Panc1 (cell line): ENCODE data around the gene FUOM. TPM values are rescaled to one million over a fixed set of nuclear protein-coding genes. Genes with fewer than 3 reads are reported as not detected.

Experiments used
- ATAC-seq: fragments of 200-7000 bp; cut with Tn5 transposase; 2 replicates; pipeline ENCODE4 v1.9.1; 2020; ENCODE audit warnings: mild to moderate bottlenecking, moderate library complexity
- BruUV-seq: library from RNA; stranded (reverse); fragments of 400-500 nt; replicated peaks from 2 replicates; lab custom pipeline; 2021; lab: Mats Ljungman, UMichigan
- CTCF ChIA-PET: fragments of 300-600 bp; sonication (Branson Sonifier 250); formaldehyde crosslinking; loops from one replicate; lab custom pipeline; 2022; ENCODE audit warnings: antibody characterized with exemption; lab: Charles Lee
- POLR2A ChIA-PET: fragments of 300-600 bp; sonication (Branson Sonifier 250); formaldehyde crosslinking; loops from one replicate; lab custom pipeline; 2022; ENCODE audit warnings: antibody characterized with exemption; lab: Charles Lee
- DNase-seq: peaks from one replicate; pipeline ENCODE4 v3.0.0-alpha.2; 2010; ENCODE audit warnings: low read depth, low spot score
- H3K27ac ChIP-seq: 2 replicates; pipeline ENCODE4 v1.5.1; 2011; ENCODE audit warnings: mild to moderate bottlenecking, low read length, inconsistent platforms
- H3K27me3 ChIP-seq: fragments of 200-500 bp; sonication (Bioruptor generic); 2 replicates; pipeline ENCODE4 v1.6.0; 2014; ENCODE audit warnings: low read length, inconsistent platforms; ENCODE audit not compliant: control insufficient read depth, insufficient read depth
- H3K36me3 ChIP-seq: fragments of 200-500 bp; sonication (Bioruptor generic); 2 replicates; pipeline ENCODE4 v1.5.1; 2014; ENCODE audit warnings: inconsistent platforms, mild to moderate bottlenecking, low read length, moderate library complexity; ENCODE audit not compliant: control insufficient read depth, insufficient read depth
- H3K4me1 ChIP-seq: 2 replicates; pipeline ENCODE4 v1.5.1; 2011; ENCODE audit warnings: inconsistent platforms, mild to moderate bottlenecking, low read length, moderate library complexity; ENCODE audit not compliant: control insufficient read depth, insufficient read depth
- H3K4me3 ChIP-seq, 2 experiments: 2 replicates each; pipeline ENCODE4 v1.5.1; 2011 to 2012; ENCODE audit warnings: low read depth in 2 of 2, low read length in 2 of 2, mild to moderate bottlenecking in 2 of 2, inconsistent platforms in 1 of 2, moderate library complexity in 1 of 2
- H3K9me3 ChIP-seq: fragments of 200-500 bp; sonication (Bioruptor generic); 2 replicates; pipeline ENCODE4 v1.5.1; 2014; ENCODE audit warnings: low read depth, mild to moderate bottlenecking, inconsistent platforms, low read length, moderate library complexity; ENCODE audit not compliant: control insufficient read depth, insufficient read depth
- POLR2AphosphoS5 ChIP-seq: IDR thresholded peaks from 2 replicates; pipeline ENCODE4 v1.6.1; 2012; ENCODE audit warnings: mild to moderate bottlenecking, low read depth, low read length, moderate library complexity
- REST ChIP-seq, 2 experiments: IDR thresholded peaks; 2 replicates each; pipeline ENCODE4 v1.6.1; 2011 to 2012; ENCODE audit warnings: low read depth in 2 of 2, control low read depth in 1 of 2, low read length in 1 of 2, mild to moderate bottlenecking in 1 of 2, moderate library complexity in 1 of 2; ENCODE audit not compliant: insufficient read depth in 1 of 2
- SIN3A ChIP-seq: IDR thresholded peaks from 2 replicates; pipeline ENCODE4 v1.6.1; 2012; ENCODE audit warnings: low read depth, mild to moderate bottlenecking, low read length, moderate library complexity, borderline replicate concordance; ENCODE audit not compliant: insufficient read depth
- TCF7L2 ChIP-seq: IDR thresholded peaks from 2 replicates; pipeline ENCODE4 v1.6.1; 2011; ENCODE audit warnings: mild to moderate bottlenecking, low read depth, low read length, inconsistent platforms
- in situ Hi-C: cut with HindIII; loops from 2 replicates; pipeline ENCODE4 v1.10.0; 2016; ENCODE audit warnings: low sequenced_read_pairs, low pct_unique_long_range_greater_than_20kb
- intact Hi-C: fragments of 100-400 bp; cut with micrococcal nuclease; formaldehyde crosslinking; loops from one replicate; pipeline ENCODE4 v1.10.0; 2022; ENCODE audit not compliant: unreplicated experiment
- total RNA-seq: library from RNA; stranded (reverse); gene quantifications from one replicate; pipeline ENCODE4 v1.2.1, GENCODE V29; 2021; ENCODE audit not compliant: unreplicated experiment
- TF ChIP-seq, protein P1 (sequence below): fragments of 450-650 bp; IDR thresholded peaks from 2 replicates; pipeline ENCODE4 v1.5.1; 2017; ENCODE audit warnings: mild to moderate bottlenecking

FUOM gene
- total RNA-seq, 1 experiment from 2014 or later: 39.6 TPM

- H3K4me3 ChIP-seq: peak overlapping the region; percentile 90 to 97
- peaks cover 4% of the 10 kb centered on the region; the same call in 1 of the 2 replicates for H3K36me3 ChIP-seq
- CTCF ChIA-PET: no interaction called here
- intact Hi-C loops (no loop called here), in situ Hi-C loops (no loop called here)
- peak; percentile 56 for ATAC-seq
- TF ChIP-seq TCF7L2 (no peak), SIN3A (no peak), POLR2AphosphoS5 (no peak), REST (IDR thresholded peaks at IDR 0.05; ENCODE audit: insufficient read depth in 1 of 2, low read depth in 2 of 2, low read length in 1 of 2) (no peak)
- TF ChIP-seq, protein P1, sequence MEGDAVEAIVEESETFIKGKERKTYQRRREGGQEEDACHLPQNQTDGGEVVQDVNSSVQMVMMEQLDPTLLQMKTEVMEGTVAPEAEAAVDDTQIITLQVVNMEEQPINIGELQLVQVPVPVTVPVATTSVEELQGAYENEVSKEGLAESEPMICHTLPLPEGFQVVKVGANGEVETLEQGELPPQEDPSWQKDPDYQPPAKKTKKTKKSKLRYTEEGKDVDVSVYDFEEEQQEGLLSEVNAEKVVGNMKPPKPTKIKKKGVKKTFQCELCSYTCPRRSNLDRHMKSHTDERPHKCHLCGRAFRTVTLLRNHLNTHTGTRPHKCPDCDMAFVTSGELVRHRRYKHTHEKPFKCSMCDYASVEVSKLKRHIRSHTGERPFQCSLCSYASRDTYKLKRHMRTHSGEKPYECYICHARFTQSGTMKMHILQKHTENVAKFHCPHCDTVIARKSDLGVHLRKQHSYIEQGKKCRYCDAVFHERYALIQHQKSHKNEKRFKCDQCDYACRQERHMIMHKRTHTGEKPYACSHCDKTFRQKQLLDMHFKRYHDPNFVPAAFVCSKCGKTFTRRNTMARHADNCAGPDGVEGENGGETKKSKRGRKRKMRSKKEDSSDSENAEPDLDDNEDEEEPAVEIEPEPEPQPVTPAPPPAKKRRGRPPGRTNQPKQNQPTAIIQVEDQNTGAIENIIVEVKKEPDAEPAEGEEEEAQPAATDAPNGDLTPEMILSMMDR: peak; percentile 97
- H3K9me3 ChIP-seq: no peaks in the 10 kb centered on the region
- TSS peak; percentile 63 for BruUV-seq
- POLR2A ChIA-PET: no interaction called here
- DNase-seq: no peak
- H3K27me3 ChIP-seq: no peaks in the 10 kb centered on the region
- peaks cover 13% of the 10 kb centered on the region; the same call in 1 of the 2 replicates for H3K4me1 ChIP-seq
- H3K27ac ChIP-seq: peak overlapping the region; percentile 85
These were observed 49.9 kb downstream of the FUOM start for GRCh38 chr10:133307776-133308420.

DNA sequence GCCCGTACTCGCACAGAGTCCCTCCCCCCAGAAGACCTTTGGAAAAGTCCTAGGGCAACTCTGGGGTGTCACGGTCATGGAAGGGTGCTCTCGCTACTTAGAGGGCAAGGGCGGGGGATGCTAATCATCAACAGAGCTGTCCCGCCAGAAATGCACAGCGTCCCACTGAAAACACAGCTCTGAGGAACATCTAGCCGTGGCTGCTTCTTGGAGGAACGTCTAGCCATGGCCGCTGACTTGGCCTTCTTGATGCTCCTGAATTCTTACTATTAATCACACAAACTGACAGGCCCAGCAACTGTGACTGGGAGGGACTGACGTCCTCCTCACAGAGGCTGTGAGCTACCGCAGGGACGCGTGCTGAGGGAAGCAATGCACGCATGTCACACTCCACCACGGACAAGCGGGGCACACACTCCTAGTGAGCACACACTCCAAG is 50.9 kb downstream of the FUOM start:
- H3K4me1 ChIP-seq: peaks cover 13% of the 10 kb centered on the region; the same call in 1 of the 2 replicates
- ChIA-PET POLR2A (no interaction called here), CTCF (no interaction called here)
- H3K36me3 ChIP-seq: peaks cover 4% of the 10 kb centered on the region; the same call in 1 of the 2 replicates
- peak overlapping the region in 1 of 2 experiments; percentile 90; a peak in 1 of 4 replicates for H3K4me3 ChIP-seq
- BruUV-seq: no TSS peak
- no peak for TF ChIP-seq TCF7L2
- no peak overlapping the region for H3K27ac ChIP-seq
- no peak for ATAC-seq
- no peaks in the 10 kb centered on the region for H3K27me3 ChIP-seq
- H3K9me3 ChIP-seq: no peaks in the 10 kb centered on the region
- no peak for DNase-seq
- intact Hi-C loops (no loop called here), in situ Hi-C loops (no loop called here)

DNA sequence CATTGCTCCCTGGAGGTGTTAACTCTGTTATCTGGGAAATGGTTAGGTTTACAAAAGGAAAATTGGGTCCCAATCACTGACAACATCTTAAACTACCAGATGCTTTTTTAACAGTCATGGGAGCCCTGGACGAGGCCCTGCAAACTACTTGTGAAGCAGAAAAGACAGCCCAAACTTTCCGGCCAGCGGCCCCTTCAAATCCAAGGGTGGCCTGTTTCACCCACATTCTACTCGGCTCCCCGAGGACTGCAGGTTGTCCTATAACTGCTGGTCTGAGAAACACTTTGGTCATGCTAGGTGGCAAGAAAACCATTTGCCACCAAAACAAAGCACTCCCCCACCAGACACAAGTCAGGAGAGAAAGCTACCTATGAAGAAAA is 51.7 kb downstream of the FUOM start:
- H3K9me3 ChIP-seq: no peaks in the 10 kb centered on the region
- DNase-seq (no peak), ATAC-seq (no peak)
- H3K4me3 ChIP-seq: no peak overlapping the region
- intact Hi-C loops (no loop called here), in situ Hi-C loops (no loop called here)
- no TSS peak for BruUV-seq
- H3K27ac ChIP-seq: no peak overlapping the region
- H3K4me1 ChIP-seq: peaks cover 13% of the 10 kb centered on the region; the same call in 1 of the 2 replicates
- no peaks in the 10 kb centered on the region for H3K27me3 ChIP-seq
- peaks cover 4% of the 10 kb centered on the region; the same call in 1 of the 2 replicates for H3K36me3 ChIP-seq
- POLR2A ChIA-PET: no interaction called here
- TF ChIP-seq POLR2AphosphoS5 (no peak), TCF7L2 (no peak), SIN3A (no peak), REST (IDR thresholded peaks at IDR 0.05; ENCODE audit: insufficient read depth in 1 of 2, low read depth in 2 of 2, low read length in 1 of 2) (no peak)
- TF ChIP-seq, protein P1: no peak
- CTCF ChIA-PET: no interaction called here
